Embryonic facial prominence (tissue), 1 donor: ENCODE measurements around the gene HERC2.
"Not testable (repeated sequence)": the region's sequence is repeated elsewhere in the genome, so short reads cannot be mapped to it uniquely, and the experiment has no call there.

ENCODE experiments used
- DNase-seq: peaks from one replicate; pipeline ENCODE4 v3.0.0-alpha.2; 2016; ENCODE audit errors: extremely low spot score

The HERC2 gene, protein sequence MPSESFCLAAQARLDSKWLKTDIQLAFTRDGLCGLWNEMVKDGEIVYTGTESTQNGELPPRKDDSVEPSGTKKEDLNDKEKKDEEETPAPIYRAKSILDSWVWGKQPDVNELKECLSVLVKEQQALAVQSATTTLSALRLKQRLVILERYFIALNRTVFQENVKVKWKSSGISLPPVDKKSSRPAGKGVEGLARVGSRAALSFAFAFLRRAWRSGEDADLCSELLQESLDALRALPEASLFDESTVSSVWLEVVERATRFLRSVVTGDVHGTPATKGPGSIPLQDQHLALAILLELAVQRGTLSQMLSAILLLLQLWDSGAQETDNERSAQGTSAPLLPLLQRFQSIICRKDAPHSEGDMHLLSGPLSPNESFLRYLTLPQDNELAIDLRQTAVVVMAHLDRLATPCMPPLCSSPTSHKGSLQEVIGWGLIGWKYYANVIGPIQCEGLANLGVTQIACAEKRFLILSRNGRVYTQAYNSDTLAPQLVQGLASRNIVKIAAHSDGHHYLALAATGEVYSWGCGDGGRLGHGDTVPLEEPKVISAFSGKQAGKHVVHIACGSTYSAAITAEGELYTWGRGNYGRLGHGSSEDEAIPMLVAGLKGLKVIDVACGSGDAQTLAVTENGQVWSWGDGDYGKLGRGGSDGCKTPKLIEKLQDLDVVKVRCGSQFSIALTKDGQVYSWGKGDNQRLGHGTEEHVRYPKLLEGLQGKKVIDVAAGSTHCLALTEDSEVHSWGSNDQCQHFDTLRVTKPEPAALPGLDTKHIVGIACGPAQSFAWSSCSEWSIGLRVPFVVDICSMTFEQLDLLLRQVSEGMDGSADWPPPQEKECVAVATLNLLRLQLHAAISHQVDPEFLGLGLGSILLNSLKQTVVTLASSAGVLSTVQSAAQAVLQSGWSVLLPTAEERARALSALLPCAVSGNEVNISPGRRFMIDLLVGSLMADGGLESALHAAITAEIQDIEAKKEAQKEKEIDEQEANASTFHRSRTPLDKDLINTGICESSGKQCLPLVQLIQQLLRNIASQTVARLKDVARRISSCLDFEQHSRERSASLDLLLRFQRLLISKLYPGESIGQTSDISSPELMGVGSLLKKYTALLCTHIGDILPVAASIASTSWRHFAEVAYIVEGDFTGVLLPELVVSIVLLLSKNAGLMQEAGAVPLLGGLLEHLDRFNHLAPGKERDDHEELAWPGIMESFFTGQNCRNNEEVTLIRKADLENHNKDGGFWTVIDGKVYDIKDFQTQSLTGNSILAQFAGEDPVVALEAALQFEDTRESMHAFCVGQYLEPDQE (N-terminal part only)

DNA sequence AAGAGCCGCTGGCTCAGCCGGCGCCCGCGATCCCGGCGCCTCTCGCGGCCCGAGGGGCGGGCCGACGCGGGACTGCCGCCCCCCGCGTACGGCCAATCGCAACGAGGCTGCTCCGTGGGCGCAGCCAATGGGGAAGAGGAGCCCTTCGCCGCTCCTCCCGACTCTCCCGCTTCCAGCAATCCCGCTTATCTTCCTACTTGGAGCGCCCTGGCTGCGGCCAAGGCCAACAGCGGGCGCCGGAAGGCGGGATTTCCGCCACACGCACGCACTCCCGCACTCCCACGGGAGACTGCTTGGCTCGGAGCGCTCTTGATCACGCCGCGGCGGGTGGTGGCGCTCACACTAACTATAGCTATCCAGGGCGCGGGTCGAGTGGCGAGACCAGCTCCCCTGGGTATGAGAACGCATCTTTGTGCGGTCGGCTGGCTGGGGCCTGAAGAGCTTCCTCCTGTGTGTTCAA is at the start of gene HERC2:
Gene HERC2 (minus strand): TSS at position 51 of the 460 bp plus-strand sequence. CDS start 746 bp downstream, outside the sequence.
- DNase-seq: not testable (repeated sequence)

DNA sequence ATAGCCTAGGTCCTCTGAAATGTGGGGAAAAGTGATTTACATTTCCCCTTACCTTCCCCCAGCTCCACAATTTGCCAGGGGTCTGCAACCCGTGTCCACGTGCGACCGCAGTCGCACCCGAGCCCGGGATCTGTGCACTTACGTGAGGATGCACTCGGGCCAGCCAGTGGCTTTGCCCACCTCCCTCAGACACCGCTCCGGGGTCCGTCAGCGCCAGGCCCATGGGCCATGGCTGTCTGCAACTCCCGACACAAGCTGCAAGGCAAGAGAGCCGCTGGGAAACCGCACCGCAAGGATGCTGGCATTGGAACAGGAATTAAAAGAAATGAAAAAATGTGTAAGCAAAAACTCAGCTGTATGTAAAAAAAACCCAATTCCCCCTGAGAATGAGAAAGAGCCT is 43.5 kb upstream of the HERC2 start:
- DNase-seq: not testable (repeated sequence)

DNA sequence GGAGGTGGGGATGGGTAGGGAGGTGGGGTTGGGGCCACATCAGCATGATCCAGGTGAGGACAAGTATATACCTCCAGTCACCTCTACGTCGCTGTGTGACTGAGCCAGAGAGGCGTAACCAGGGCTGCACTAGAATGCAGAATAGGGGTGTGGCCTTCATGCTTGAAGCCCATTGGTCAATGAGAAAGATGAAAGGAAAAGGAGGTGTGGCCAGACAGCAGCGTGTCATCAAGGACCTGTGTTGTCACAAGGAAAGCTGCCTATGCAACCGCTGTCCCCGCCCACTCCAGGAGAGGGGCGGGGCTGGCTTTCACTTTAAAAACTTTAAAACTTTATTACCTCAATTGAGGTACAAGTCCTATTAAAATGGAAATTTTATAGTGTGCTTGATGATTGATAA is 36.0 kb upstream of the HERC2 start, which contains the start of gene GOLGA6L24:
Gene GOLGA6L24 (minus strand): TSS at position 101 of the 400 bp plus-strand sequence. CDS start 61 bp downstream, at position 40.
- DNase-seq: not testable (repeated sequence)

DNA sequence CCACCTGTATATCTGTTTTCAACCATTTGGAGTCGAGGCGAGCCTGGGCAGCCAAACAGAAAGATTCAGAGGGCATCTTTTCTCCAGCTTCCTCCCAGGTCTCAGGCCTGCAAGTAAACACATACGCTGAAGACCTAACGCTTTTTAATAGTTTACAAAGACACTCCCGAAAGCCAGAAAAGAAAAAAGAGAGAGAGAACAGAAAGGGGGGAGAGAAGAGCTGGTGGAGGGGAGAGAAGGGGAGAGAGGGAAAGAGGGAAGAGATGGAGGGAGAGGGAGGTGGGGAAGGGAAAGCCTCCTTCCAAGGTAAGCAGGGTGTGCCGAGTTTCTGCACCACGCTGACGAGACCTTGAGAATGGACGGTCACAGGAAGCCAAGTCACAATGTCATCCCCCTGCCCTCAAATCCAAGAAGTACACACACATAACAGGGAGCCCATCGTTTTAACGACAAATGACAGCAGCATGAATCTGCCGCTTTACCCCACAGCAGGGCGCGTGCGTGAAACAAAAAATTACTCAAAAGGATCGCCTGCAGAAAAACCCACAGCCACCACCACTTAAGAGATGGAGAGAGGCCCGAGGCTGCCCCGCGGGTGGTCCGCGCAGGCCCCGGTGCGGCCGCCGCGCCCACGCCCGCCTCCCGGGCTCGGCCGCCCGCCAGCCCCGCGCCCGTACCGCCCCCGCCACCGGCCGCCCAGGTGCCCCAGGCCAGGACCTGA is 461 bp downstream of the HERC2 start:
- not testable (repeated sequence) for DNase-seq

DNA sequence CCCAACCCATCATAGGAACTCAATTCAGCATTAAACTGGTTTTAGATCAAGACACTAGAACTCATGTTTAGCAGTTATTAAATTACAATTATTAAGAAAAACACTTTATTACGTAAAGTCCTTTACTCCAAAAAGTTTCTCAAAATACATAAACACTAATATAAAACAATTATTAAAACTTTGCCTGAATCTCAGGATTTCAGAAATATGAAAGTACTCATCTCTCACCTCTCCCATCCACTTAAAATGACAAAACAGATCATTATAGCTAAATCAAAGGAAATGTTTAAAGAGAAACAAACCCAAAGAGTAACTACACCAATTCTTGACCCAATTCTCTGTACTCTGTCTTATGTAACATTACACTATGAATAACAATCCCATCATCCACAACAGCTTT is 2.3 kb downstream of the HERC2 start:
- DNase-seq: not testable (repeated sequence)

DNA sequence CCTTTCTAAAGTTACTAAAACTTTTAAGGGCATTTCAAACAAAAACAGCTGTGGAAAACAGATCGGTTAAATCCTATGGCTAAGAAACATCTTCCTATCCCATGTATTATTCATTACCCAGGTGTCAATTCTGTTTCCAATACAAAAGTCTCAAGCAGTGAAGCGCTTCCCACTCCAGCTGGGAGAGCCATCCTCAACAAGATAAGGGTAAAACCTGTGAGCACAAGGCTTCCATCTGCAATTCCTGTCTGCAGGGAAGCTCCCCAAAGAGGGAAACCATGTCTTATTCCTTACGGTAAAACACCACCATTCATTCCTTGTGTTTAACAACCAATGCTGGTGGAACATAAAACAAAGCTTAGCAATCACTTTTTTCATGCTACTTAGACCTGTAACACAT is 3.2 kb downstream of the HERC2 start:
- not testable (repeated sequence) for DNase-seq

DNA sequence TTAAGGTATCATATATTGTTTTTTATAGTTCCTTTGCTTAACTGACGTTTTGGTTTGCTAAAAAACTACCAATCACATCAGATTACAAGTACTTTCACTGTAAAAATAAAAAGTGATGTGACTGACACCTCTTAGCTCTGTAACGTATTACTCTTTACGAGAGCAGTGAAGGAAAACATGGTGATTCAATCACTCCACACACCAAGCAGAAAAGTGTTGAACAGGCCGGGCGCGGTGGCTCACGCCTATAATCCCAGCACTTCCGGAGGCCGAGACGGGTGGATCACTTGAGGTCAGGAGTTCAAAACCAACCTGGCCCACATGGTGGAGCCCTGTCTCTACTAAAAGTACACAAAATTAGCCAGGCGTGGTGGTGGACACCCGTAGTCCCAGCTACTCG is 3.9 kb downstream of the HERC2 start:
- DNase-seq: not testable (repeated sequence)

DNA sequence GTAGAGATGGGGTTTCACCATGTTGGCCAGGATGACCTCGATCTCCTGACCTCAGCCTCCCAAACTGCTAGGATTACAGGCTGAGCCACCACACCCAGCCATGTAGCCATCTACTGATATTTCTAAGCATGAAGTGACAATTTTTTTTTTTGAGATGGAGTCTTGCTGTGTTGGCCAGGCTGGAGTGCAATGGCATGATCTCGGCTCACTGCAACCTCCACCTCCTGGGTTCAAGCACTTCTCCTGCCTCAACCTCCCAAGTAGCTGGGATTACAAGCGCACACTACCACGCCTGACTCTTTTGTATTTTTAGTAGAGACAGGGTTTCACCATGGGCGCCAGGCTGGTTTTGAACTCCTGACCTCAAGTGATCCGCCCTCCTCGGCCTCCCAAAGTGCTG is 5.0 kb downstream of the HERC2 start:
- DNase-seq: not testable (repeated sequence)

DNA sequence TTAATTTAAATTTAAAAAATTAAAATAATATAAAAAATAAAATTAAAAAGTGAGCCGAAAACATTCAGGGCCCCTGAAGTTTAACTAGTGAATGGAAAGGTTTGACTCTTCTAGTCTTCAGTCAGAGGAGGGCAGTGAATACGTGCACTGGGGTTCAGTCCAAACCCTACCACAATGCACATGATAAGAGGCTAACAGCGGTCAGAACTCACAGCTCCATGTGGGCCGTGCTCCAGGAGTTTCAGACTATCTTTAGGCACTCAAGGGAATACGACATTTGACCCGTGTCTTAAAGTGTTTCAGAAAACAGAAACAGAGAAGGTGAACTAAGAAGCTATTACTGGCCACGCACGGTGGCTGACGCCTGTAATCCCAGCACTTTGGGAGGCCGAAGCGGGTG is 11.5 kb downstream of the HERC2 start:
- not testable (repeated sequence) for DNase-seq

DNA sequence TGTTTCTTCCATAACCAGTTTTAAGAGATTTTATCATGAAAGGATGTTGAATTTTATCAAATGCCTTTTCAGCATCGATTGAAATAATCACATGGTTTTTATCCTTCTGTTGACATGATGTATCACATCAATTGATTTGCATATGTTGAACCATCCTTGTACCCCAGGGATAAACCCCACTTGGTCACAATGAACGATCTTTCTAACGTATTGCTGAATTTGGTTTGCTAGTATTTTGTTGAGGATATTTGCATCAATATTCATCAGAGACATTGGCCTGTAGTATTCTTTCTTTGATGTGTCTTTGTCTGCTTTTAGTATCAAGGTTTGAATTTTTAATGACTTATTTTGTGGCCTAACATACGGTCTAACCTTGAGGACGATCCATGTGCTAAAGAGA is 13.3 kb downstream of the HERC2 start:
- DNase-seq: not testable (repeated sequence)

DNA sequence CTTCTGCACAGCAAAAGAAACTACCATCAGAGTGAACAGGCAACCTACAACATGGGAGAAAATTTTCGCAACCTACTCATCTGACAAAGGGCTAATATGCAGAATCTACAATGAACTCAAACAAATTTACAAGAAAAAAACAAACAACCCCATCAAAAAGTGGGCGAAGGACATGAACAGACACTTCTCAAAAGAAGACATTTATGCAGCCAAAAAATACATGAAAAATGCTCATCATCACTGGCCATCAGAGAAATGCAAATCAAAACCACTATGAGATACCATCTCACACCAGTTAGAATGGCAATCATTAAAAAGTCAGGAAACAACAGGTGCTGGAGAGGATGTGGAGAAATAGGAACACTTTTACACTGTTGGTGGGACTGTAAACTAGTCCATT is 16.3 kb downstream of the HERC2 start:
- DNase-seq: not testable (repeated sequence)

DNA sequence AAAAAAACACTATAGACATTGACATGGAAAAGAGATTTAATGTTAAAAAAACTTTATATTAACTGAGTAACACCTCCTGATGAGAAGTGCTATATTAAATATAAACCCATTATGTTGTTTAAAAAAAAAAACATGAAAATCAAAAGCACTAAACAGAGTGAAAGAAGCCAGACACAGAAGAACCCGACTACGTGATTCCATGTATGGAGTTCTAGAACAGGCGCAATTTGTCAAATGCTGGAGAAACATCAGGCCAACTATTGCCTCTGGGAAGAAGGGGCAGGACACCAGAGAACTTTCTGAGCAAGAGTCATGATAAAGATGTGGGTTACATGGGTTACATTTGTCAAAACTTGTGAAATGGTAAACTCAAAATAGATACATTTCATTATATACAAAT is 24.5 kb downstream of the HERC2 start:
- DNase-seq: not testable (repeated sequence)

DNA sequence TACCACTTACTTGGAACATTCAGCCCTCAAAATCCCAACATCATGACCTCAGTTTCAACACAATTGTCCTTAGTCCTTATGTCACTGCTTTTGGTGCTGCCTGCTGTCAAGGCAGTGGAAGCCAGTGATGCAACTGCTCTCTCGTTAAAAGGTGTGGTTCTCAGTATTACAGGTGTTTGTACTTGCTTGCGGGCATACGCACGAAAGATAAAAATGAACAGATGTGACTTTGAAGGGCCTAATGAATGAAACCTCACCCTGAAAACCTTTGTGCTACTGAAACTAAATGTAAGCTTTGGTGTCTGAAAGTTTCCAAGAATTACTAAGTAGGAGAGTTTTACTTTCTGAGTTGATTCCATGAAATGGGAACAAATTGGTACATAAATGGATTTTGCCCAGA is 25.2 kb downstream of the HERC2 start:
- DNase-seq: not testable (repeated sequence)

DNA sequence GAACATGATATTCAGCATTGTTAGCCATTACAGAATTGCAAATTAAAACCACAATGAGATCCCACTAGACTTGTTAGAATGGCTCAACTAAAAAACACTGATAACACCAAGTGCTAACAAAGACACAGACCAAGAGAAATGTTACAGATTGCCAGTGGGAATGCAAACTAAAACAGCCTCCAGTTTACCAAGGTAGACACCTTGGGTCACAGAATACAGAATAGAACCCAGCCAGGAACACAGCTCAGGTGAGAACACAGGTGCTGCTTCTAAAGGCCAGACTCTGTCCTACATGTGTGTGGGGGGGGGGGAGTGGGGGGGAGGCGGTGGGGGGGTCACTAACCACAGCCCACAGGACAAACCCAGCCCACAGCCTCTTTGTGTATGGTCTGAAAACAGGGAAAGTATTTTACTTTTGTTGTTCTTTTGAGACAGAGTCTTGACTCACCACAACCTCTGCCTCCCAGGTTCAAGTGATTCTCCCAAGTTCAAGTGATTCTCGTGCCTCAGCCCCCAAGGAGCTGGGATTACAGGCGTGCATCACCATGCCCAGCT is 26.9 kb downstream of the HERC2 start:
- DNase-seq: not testable (repeated sequence)

DNA sequence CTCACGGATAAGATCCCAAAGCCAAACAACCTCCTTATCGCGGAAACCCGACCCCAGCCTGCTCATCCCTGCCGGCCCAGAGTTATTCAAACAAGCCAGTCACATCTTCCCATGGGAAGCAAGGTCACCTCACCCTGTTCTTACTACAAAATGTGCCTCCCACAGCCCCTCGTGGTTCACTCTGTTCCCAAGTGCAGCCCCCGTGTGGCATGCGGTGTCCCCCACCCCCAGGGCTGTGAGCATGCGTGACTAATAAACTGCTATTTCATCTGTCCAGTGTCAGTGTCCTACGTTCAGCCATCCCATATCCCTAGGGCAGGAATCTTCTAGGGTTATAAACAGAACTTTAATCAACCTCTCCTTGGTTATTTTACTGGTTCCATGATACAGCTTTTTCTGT is 27.4 kb downstream of the HERC2 start:
- DNase-seq: not testable (repeated sequence)

DNA sequence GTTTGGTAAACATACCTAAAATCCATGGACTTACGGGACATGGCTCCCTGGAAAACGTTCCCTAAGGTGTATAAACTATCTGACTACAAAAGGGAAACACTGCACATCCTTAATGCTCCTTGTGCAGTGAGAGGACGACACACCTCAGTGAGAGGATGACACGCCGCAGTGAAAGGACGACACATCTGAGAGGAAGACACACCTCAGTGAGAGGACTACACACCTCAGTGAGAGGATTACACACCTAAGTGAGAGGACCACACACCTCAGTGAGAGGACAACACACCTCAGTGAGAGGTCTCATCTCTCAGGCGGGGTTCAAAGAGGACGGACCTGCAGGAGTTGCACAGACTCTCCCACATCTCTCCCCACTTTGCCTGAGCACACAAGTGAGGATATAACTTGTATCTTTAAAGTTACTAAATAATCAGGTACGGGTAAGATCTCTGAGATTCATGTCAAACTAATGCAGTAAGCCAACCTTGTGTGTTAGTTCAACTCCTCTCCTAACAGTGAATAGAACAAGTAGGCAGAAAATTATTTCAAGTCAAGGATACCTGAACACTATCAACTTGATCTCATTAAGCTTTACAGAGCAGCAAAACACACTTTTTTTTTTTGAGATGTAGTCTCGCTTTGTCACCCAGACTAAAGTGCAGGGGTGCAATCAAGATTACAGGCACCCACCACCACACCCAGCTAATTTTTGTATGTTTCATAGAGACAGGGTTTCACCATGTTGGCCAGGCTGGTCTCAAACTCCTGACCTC is 32.1 kb downstream of the HERC2 start:
- no peak for DNase-seq

DNA sequence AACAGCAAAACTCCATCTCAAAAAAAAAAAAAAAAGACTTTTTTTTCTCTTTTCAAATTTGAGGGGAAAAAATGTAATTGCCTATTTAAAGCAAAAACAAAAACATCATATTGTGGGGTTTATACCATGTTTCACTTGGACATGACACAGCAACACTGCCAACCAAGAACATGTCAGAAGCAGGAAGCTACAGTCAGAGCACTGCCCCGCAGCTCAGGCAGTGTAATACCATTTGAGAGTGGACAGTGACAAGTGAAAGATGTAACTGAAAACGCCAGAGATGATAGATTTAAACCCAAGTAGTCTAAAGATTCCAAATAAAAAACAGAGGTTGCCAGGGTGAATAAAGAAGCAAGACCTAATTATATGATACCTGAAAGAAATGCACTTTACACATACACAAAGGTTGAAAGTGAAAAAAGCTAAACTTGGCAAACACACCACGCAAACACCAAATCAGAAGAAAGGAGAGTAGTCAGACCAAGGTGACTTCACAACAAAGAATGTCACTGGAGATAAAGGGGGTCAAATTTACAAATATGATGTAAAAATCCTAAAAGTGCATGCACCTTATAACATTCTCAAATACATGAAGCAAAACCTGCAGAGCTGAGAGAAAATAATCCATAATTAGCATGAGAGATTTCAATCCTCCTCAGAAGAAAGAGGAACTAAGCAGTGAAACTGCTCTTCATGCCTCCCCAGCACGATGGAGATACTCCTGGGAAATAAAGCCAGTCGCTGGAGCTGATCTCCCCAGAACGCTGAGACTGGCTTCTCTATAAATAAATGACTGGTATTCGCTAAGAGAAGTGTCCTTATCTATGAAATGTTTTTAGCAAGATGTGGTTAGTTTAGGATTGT is 32.9 kb downstream of the HERC2 start:
- not testable (repeated sequence) for DNase-seq

DNA sequence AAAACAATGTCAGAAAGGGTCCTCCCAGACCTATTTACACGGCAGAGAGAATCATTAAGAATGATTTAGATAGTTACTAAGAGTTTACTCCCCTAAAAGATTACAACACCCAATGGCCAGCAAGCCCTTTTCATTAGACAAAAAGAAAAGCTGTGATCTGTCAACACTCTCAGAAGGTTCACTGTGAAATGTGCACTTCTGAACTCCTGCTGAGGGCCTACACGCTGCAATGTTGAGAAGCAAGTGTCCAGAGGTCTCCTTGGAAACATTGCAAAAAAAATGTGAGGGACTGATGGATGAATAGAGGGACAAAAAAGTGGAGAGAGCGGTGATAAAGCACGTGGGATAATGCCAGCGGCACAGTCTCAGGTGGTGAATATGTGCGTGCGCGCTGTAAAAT is 35.3 kb downstream of the HERC2 start:
- DNase-seq: not testable (repeated sequence)

DNA sequence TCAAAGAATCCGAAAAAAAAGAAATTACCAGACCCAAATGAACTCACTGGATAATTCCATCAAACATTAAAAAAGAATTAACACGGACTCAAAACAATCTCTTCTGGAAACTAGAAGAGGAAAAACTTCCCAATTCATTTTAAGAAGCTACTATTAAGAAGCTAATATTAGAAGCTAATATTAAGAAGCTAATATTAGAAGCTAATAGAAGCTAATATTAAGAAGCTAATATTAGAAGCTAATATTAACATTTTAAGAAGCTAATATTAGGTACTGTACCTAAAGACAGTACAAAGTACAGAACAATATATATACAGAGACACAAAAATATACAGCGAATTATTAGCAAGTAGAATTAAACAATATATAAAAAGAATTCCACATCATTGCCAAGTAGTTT is 35.9 kb downstream of the HERC2 start:
- DNase-seq: no peak
